SU-DHL-6 (cell line): ENCODE data around the gene NRG3.

Source experiments
- H2AFZ ChIP-seq: fragments of 200-600 bp; sonication (generic); 2 replicates; pipeline ENCODE4 v1.6.1; 2014; ENCODE audit warnings: low read depth, mild to moderate bottlenecking, moderate library complexity, mixed read lengths, antibody characterized with exemption, low read length; ENCODE audit not compliant: severe bottlenecking
- H3F3A ChIP-seq: fragments of 200-600 bp; shearing (Covaris generic); 2 replicates; pipeline ENCODE4 v1.6.0; 2016; ENCODE audit warnings: antibody characterized with exemption, mild to moderate bottlenecking; ENCODE audit not compliant: insufficient read depth
- H3K27ac ChIP-seq: fragments of 200-600 bp; sonication (generic); 2 replicates; pipeline ENCODE4 v1.5.1; 2016; ENCODE audit warnings: low read depth, mild to moderate bottlenecking, low read length, moderate library complexity, mixed read lengths
- H3K27me3 ChIP-seq: fragments of 200-600 bp; sonication (generic), shearing (Covaris generic); 2 replicates; pipeline ENCODE4 v1.6.0; 2014; ENCODE audit warnings: mild to moderate bottlenecking, low read length
- H3K36me3 ChIP-seq: fragments of 200-600 bp; sonication (generic); 2 replicates; pipeline ENCODE4 v1.6.1; 2014; ENCODE audit warnings: mild to moderate bottlenecking, low read length, mixed read lengths
- H3K4me2 ChIP-seq: fragments of 300-600, 200-600 bp; shearing (Covaris generic), sonication (generic); 2 replicates; pipeline ENCODE4 v1.6.0; 2014; ENCODE audit warnings: low read length, low read depth, mild to moderate bottlenecking; ENCODE audit not compliant: poor library complexity, severe bottlenecking
- H3K4me3 ChIP-seq: fragments of 200-600 bp; sonication (generic); 2 replicates; pipeline ENCODE4 v1.5.1; 2014; ENCODE audit warnings: antibody characterized with exemption, low read length, mild to moderate bottlenecking, mixed read lengths; ENCODE audit not compliant: insufficient read depth, poor library complexity, severe bottlenecking
- H3K79me2 ChIP-seq: fragments of 200-600 bp; sonication (generic); 2 replicates; pipeline ENCODE4 v1.6.1; 2014; ENCODE audit warnings: mild to moderate bottlenecking, low read length, moderate library complexity; ENCODE audit not compliant: insufficient read depth
- H3K9ac ChIP-seq: fragments of 200-600 bp; sonication (generic); 2 replicates; pipeline ENCODE4 v1.7.0; 2014; ENCODE audit warnings: mild to moderate bottlenecking, low read length
- H3K9me2 ChIP-seq: fragments of 200-600 bp; sonication (generic); replicated peaks from 2 replicates; pipeline ENCODE4 v1.6.1; 2014; ENCODE audit warnings: low read length; ENCODE audit not compliant: insufficient read depth
- H3K9me3 ChIP-seq: fragments of 200-600 bp; sonication (generic); 2 replicates; pipeline ENCODE4 v1.6.1; 2014; ENCODE audit warnings: low read length, mixed read lengths; ENCODE audit not compliant: insufficient read depth
- H4K20me1 ChIP-seq: fragments of 200-600 bp; sonication (generic); 2 replicates; pipeline ENCODE4 v1.6.1; 2014; ENCODE audit warnings: low read depth, mild to moderate bottlenecking, antibody characterized with exemption, low read length, moderate library complexity, mixed read lengths
- CTCF ChIP-seq: fragments of 200-600 bp; sonication (generic); IDR thresholded peaks from one replicate; pipeline ENCODE4 v1.5.1; 2017; ENCODE audit warnings: antibody characterized with exemption, mild to moderate bottlenecking, low read length, moderate library complexity; ENCODE audit not compliant: insufficient read depth, poor library complexity, severe bottlenecking
- EZH2phosphoT487 ChIP-seq: fragments of 200-600 bp; sonication (generic), shearing (Covaris generic); conservative IDR thresholded peaks from 2 replicates; pipeline ENCODE4 v1.6.1; 2018; ENCODE audit warnings: mild to moderate bottlenecking, antibody characterized with exemption, low read length, moderate library complexity, mixed read lengths

The NRG3 gene

GRCh38 chr10:82969405-82969804 lies 1094.4 kb downstream of the NRG3 start:
- H3K36me3 ChIP-seq = no peaks in the 10 kb centered on the region
- no peaks in the 10 kb centered on the region for H3F3A ChIP-seq
- H3K27me3 ChIP-seq = no peaks in the 10 kb centered on the region
- no peak overlapping the region for H3K9ac ChIP-seq
- no peak overlapping the region for H2AFZ ChIP-seq
- H3K79me2 ChIP-seq = no peaks in the 10 kb centered on the region
- H4K20me1 ChIP-seq = no peaks in the 10 kb centered on the region
- TF ChIP-seq EZH2phosphoT487 (no peak), CTCF (no peak)
- H3K9me3 ChIP-seq = no peaks in the 10 kb centered on the region
- no peak overlapping the region for H3K27ac ChIP-seq
- H3K9me2 ChIP-seq = no peaks in the 10 kb centered on the region
- H3K4me2 ChIP-seq = no peak overlapping the region
- H3K4me3 ChIP-seq = no peak overlapping the region

GRCh38 chr10:82980321-82980720 lies 1105.3 kb downstream of the NRG3 start:
- Histone ChIP-seq H3K4me3 (no peak overlapping the region), H3K79me2 (no peaks in the 10 kb centered on the region), H3F3A (no peaks in the 10 kb centered on the region), H3K9ac (no peak overlapping the region), H3K9me2 (no peaks in the 10 kb centered on the region), H3K4me2 (no peak overlapping the region), H3K36me3 (no peaks in the 10 kb centered on the region), H3K9me3 (no peaks in the 10 kb centered on the region), H3K27ac (no peak overlapping the region), H3K27me3 (no peaks in the 10 kb centered on the region), H2AFZ (no peak overlapping the region), H4K20me1 (no peaks in the 10 kb centered on the region)
- TF ChIP-seq EZH2phosphoT487 (no peak), CTCF (no peak)

- H3K9me3 ChIP-seq = no peaks in the 10 kb centered on the region
- no peak overlapping the region for H3K4me2 ChIP-seq
- H3K79me2 ChIP-seq = no peaks in the 10 kb centered on the region
- H4K20me1 ChIP-seq = no peaks in the 10 kb centered on the region
- no peak overlapping the region for H2AFZ ChIP-seq
- H3K9ac ChIP-seq = no peak overlapping the region
- H3K36me3 ChIP-seq = no peaks in the 10 kb centered on the region
- H3K27me3 ChIP-seq = no peaks in the 10 kb centered on the region
- no peaks in the 10 kb centered on the region for H3K9me2 ChIP-seq
- no peaks in the 10 kb centered on the region for H3F3A ChIP-seq
- H3K4me3 ChIP-seq = no peak overlapping the region
- H3K27ac ChIP-seq = no peak overlapping the region
- TF ChIP-seq EZH2phosphoT487 = no peak
- no peak for TF ChIP-seq CTCF
Observed at GRCh38 chr10:82981137-82981723, 1106.2 kb downstream of the NRG3 start.
